Spleen (tissue), 11 donors: Measurements from ENCODE around the gene PIM3. TPM values are rescaled to one million over a fixed set of nuclear protein-coding genes. Genes with fewer than 3 reads are reported as not detected.

ENCODE experiments used
- DNase-seq: peaks from one replicate; pipeline ENCODE4 v3.0.0-alpha.2; 2020
- H3K27ac ChIP-seq, 8 donors: fragments of 200-600 bp; sonication (generic) in 7 of 8; 1 replicate in 4 of 8; 2 replicates in 4 of 8; pipeline versions ENCODE4 v1.5.0 to v1.8.0; 2016 to 2021; ENCODE audit warnings: inconsistent platforms in 4 of 8, mild to moderate bottlenecking in 4 of 8, moderate library complexity in 1 of 8
- H3K27me3 ChIP-seq, 7 donors: fragments of 200-600 bp; sonication (generic) in 6 of 7; replicated peaks in 1 of 7; 1 replicate in 4 of 7; 2 replicates in 3 of 7; pipeline versions ENCODE4 v1.5.0 to v1.8.0; 2016 to 2021; ENCODE audit warnings: inconsistent platforms in 3 of 7, mild to moderate bottlenecking in 1 of 7
- H3K36me3 ChIP-seq, 6 donors: fragments of 200-600 bp; sonication (generic) in 5 of 6; 1 replicate in 4 of 6; 2 replicates in 2 of 6; pipeline versions ENCODE4 v1.5.0 to v1.8.0; 2016 to 2021; ENCODE audit warnings: inconsistent platforms in 2 of 6
- H3K4me1 ChIP-seq, 6 donors: fragments of 200-600 bp; sonication (generic) in 5 of 6; 1 replicate in 3 of 6; 2 replicates in 3 of 6; pipeline versions ENCODE4 v1.5.0 to v1.8.0; 2016 to 2021; ENCODE audit warnings: inconsistent platforms in 3 of 6
- H3K4me3 ChIP-seq, 8 donors: fragments of 200-600 bp; sonication (generic) in 7 of 8; 1 replicate in 4 of 8; 2 replicates in 4 of 8; pipeline versions ENCODE4 v1.5.0 to v1.8.0; 2016 to 2021; ENCODE audit warnings: inconsistent platforms in 4 of 8, mild to moderate bottlenecking in 4 of 8, moderate library complexity in 2 of 8
- H3K9me3 ChIP-seq, 8 donors: fragments of 200-600 bp; sonication (generic) in 7 of 8; 1 replicate in 4 of 8; 2 replicates in 4 of 8; pipeline versions ENCODE4 v1.5.0 to v1.8.0; 2016 to 2021; ENCODE audit warnings: inconsistent platforms in 4 of 8
- POLR2A ChIP-seq, 3 donors: fragments of 450-650 bp; IDR thresholded peaks; one replicate each; pipeline ENCODE4 v1.5.1; 2017; ENCODE audit warnings: antibody characterized with exemption in 3 of 3, mild to moderate bottlenecking in 1 of 3
- POLR2AphosphoS5 ChIP-seq, 3 donors: sonication (generic); formaldehyde crosslinking; IDR thresholded peaks; one replicate each; pipeline ENCODE4 v1.5.1; 2017; ENCODE audit warnings: antibody characterized with exemption in 3 of 3
- WGBS, 5 donors: extraction: QIAGEN DNeasy Blood & Tissue Kit in 3 of 5; methylation state at CpG; one replicate each; pipeline versions ENCODE4 v1.1.5 to v1.1.7; 2013 to 2018; 5-methylcytosine and 5-hydroxymethylcytosine counted together
- intact Hi-C: fragments of 100-400 bp; cut with DNase I; formaldehyde crosslinking; loops from one replicate; pipeline ENCODE4 v1.15.0; 2023; ENCODE audit warnings: low total_unique reads
- polyA plus RNA-seq, 3 donors: library from polyadenylated mRNA; stranded (reverse); fragments of 200-250 nt; gene quantifications; one replicate each; pipeline ENCODE4 v1.2.1, GENCODE V29; 2013
- total RNA-seq, 7 donors: library from RNA; depleted of rRNA in 3 of 7; stranded (reverse); fragments of >200 nt in 3 of 7; fragmentation: NEBNext Ultra II Directional in 4 of 7; extraction: Animal tissue kit (Norgen Biotek cat#: 25700) in 4 of 7; gene quantifications; one replicate each; pipeline versions ENCODE4 v1.1.0 to v1.2.1, GENCODE V29; 2016 to 2021
- TF ChIP-seq, protein P1 (sequence below), 11 experiments: fragments of 200-600 bp in 7 of 11; fragments of 450-650 bp in 4 of 11; sonication (generic) in 4 of 11; IDR thresholded peaks in 8 of 11; conservative IDR thresholded peaks in 3 of 11; 1 replicate in 7 of 11; 2 replicates in 4 of 11; pipeline versions ENCODE4 v1.4.0 to v1.8.0; 2016 to 2021; ENCODE audit warnings: antibody characterized with exemption in 11 of 11, inconsistent platforms in 4 of 11, mild to moderate bottlenecking in 1 of 11
- donor health status: healthy with polysubstance abuse.
- donor health status: DM: no; HTN: no; CAD: no; lungs with moderate emphysema.
- donor health status: DM: no; HTN: no; CAD: no.
- donor health status: Bipolar disorder and iron deficiency.
- donor health status: healthy.
- donor health status: DM: no; HTN: no; CAD: no.
- donor health status: DM: yes; HTN: yes; CAD: no.

PIM3 gene
- total and polyA plus RNA-seq, 10 donors, result 49.5 to 134 (median 93.6) TPM

DNA sequence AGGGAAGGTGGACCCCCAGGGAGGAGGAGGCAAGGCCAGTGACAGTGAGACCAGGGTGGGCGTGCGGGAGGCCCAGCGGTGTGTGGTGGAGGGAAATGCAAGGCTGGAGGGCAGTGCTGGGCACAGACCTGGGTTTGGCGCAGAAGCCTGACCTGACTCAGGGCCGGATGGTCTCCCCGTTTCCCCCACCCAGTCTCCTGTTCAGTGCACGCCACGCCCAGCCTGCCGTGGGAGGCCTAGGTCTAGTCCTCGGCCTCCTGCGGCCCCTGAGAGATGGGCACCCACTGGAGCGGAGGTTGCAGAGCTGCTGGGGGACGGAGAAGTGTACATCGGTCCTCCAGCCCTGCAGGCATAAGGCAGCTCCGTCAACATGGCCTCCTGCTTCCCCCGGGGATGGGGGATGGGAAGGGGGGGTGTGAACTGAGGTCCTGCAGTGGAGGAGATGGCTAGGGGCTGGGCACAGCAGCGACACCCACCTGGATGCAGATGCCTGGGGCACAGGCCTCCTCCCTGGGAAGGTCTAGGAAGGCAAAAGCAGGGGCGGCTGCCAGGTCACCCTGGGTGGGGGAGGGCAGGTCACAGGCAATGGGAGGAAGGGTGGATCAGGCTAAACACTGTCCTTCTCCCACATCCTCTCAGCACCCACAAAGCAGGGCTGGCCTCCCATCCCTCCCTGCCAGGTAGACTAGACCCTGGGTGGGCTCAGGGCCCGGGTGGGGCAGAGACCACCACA is 36.1 kb downstream of the PIM3 start:
- no peaks in the 10 kb centered on the region for H3K36me3 ChIP-seq
- peaks cover 0 to 2% (median 1%) of the 10 kb centered on the region in 8 donors for H3K9me3 ChIP-seq
- peaks cover 4 to 34% (median 18%) of the 10 kb centered on the region in 6 donors for H3K4me1 ChIP-seq
- WGBS, 5 donors, result 81 to 91% (median 87%) methylated on average over 11 to 19 of the region's 19 CpGs
- H3K27me3 ChIP-seq, result peaks cover 0 to 24% (median 16%) of the 10 kb centered on the region in 7 donors
- no peak for TF ChIP-seq POLR2A (IDR thresholded peaks at IDR 0.05)
- no peak for TF ChIP-seq POLR2AphosphoS5 (IDR thresholded peaks at IDR 0.05)
- H3K27ac ChIP-seq, result no peak overlapping the region
- DNase-seq, result no peak
- intact Hi-C loops, result no loop called here
- H3K4me3 ChIP-seq, result no peak overlapping the region

DNA sequence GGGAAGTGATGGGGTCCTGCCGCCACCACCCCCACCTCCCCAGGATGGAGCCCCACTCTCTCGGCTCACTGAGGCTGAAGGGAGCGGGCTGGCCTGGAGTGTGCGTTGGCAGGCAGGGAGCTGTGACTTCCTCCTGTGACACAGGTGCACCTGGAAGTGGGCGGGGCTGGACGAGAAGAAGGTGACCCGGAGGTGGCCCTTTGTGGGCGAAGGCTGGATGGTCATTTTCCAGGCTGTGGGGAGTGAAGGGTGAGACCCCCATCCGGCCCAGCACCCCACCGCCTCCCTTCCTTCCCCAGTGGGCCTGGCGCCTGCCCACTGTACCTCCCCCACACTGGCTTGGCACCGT is 36.7 kb downstream of the PIM3 start:
- no peak for DNase-seq
- intact Hi-C loops, result no loop called here
- TF ChIP-seq, protein P1, sequence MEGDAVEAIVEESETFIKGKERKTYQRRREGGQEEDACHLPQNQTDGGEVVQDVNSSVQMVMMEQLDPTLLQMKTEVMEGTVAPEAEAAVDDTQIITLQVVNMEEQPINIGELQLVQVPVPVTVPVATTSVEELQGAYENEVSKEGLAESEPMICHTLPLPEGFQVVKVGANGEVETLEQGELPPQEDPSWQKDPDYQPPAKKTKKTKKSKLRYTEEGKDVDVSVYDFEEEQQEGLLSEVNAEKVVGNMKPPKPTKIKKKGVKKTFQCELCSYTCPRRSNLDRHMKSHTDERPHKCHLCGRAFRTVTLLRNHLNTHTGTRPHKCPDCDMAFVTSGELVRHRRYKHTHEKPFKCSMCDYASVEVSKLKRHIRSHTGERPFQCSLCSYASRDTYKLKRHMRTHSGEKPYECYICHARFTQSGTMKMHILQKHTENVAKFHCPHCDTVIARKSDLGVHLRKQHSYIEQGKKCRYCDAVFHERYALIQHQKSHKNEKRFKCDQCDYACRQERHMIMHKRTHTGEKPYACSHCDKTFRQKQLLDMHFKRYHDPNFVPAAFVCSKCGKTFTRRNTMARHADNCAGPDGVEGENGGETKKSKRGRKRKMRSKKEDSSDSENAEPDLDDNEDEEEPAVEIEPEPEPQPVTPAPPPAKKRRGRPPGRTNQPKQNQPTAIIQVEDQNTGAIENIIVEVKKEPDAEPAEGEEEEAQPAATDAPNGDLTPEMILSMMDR (IDR thresholded peaks at IDR 0.05 in 8 of 11, conservative IDR thresholded peaks at IDR 0.05 in 3 of 11), result no peak
- TF ChIP-seq POLR2A (IDR thresholded peaks at IDR 0.05) (no peak), POLR2AphosphoS5 (IDR thresholded peaks at IDR 0.05) (no peak)
- no peak overlapping the region for H3K27ac ChIP-seq
- peaks cover 4 to 39% (median 18%) of the 10 kb centered on the region in 6 donors for H3K4me1 ChIP-seq
- peaks cover 0 to 24% (median 16%) of the 10 kb centered on the region in 7 donors for H3K27me3 ChIP-seq
- 68 to 77% (median 74%) methylated on average over 9 to 12 of the region's 12 CpGs for WGBS, 5 donors
- H3K9me3 ChIP-seq, result no peaks in the 10 kb centered on the region
- no peaks in the 10 kb centered on the region for H3K36me3 ChIP-seq
- H3K4me3 ChIP-seq, result no peak overlapping the region

DNA sequence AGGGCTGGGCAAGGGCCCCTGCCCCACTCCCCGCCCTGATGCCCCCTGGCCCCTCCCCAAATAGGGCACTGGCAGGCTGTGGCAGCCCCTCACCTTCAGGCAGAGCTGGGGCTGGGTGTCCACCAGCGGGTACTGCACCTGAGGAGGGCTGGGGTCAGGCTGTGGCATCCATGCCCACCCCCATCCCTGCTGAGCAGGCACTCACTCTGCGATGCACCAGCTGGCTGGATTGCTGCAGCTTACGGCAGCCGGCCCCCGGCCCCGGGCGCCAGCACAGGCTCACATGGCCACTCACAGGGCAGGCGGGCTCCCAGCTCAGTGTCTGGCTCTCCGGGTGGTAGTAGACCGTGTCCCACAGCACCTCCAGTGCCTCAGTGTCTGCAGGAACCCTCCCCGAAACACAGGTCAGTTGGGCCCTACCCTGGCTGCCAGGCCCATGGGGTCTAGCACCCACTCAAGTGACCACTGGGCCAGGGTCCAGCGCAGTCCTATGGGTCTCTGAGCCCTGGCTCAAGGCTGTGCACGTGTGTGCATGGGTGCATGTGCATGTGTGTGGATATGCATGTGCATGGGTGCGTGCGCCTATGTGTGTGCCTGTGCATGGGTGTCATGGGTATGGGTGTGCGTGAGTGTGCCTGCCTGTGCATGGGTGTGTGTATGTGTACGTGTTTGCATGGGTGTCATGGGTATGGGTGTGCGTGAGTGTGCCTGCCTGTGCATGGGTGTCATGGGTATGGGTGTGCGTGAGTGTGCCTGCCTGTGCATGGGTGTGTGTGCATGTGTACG is 37.6 kb downstream of the PIM3 start:
- H3K4me3 ChIP-seq, result no peak overlapping the region
- H3K9me3 ChIP-seq, result no peaks in the 10 kb centered on the region
- intact Hi-C loops, result no loop called here
- no peaks in the 10 kb centered on the region for H3K36me3 ChIP-seq
- no peak for TF ChIP-seq POLR2A (IDR thresholded peaks at IDR 0.05)
- no peak for TF ChIP-seq POLR2AphosphoS5 (IDR thresholded peaks at IDR 0.05)
- TF ChIP-seq, protein P1 (IDR thresholded peaks at IDR 0.05 in 8 of 11, conservative IDR thresholded peaks at IDR 0.05 in 3 of 11), result no peak
- H3K27ac ChIP-seq, result no peak overlapping the region
- 92 to 96% (median 94%) methylated on average over 8 to 21 of the region's 21 CpGs for WGBS, 5 donors
- peaks cover under 1 to 35% (median 15%) of the 10 kb centered on the region in 6 donors for H3K4me1 ChIP-seq
- DNase-seq, result no peak
- peaks cover 0 to 24% (median 16%) of the 10 kb centered on the region in 7 donors for H3K27me3 ChIP-seq

- Histone ChIP-seq H3K27ac (no peak overlapping the region), H3K27me3 (peaks cover 0 to 24% (median 16%) of the 10 kb centered on the region in 7 donors), H3K36me3 (no peaks in the 10 kb centered on the region), H3K4me3 (no peak overlapping the region), H3K9me3 (no peaks in the 10 kb centered on the region), H3K4me1 (peaks cover 0 to 29% (median 9%) of the 10 kb centered on the region in 6 donors)
- TF ChIP-seq POLR2A (IDR thresholded peaks at IDR 0.05) (no peak), POLR2AphosphoS5 (IDR thresholded peaks at IDR 0.05) (no peak)
- TF ChIP-seq, protein P1 (IDR thresholded peaks at IDR 0.05 in 8 of 11, conservative IDR thresholded peaks at IDR 0.05 in 3 of 11), result no peak
- WGBS, 5 donors, result 91 to 97% (median 93%) methylated on average over 14 of the region's 14 CpGs
- no peak for DNase-seq
- intact Hi-C loops, result no loop called here
Measured at GRCh38 chr22:49998718-49999062, 38.1 kb downstream of the PIM3 start.
